Measurements from ENCODE around the gene MTR.

MTR gene

GRCh38 chr1:236774926-236775325 is 20.2 kb upstream of the MTR start:
- Histone ChIP-seq H3K9me3 (no peaks in the 10 kb centered on the region), H3K36me3 (no peaks in the 10 kb centered on the region), H3K27me3 (peaks cover 11% of the 10 kb centered on the region), H3K4me1 (ENCODE audit: control insufficient read depth in 1 of 2, insufficient read depth in 1 of 2, low read depth in 1 of 2, low read length in 1 of 2) (no peaks in the 10 kb centered on the region), H3K27ac (no peak overlapping the region), H3K4me3 (ENCODE audit: low read depth in 1 of 2, low read length in 1 of 2) (no peak overlapping the region)
- TF ChIP-seq CTCF (IDR thresholded peaks at IDR 0.05), result no peak

GRCh38 chr1:236779312-236779711 is 15.8 kb upstream of the MTR start:
- no peak overlapping the region for H3K27ac ChIP-seq
- no peaks in the 10 kb centered on the region for H3K36me3 ChIP-seq
- no peak for TF ChIP-seq CTCF (IDR thresholded peaks at IDR 0.05)
- H3K4me1 ChIP-seq (ENCODE audit: control insufficient read depth in 1 of 2, insufficient read depth in 1 of 2, low read depth in 1 of 2, low read length in 1 of 2), result no peaks in the 10 kb centered on the region
- no peak overlapping the region for H3K4me3 ChIP-seq (ENCODE audit: low read depth in 1 of 2, low read length in 1 of 2)
- no peaks in the 10 kb centered on the region for H3K9me3 ChIP-seq
- H3K27me3 ChIP-seq, result peaks cover 18% of the 10 kb centered on the region

GRCh38 chr1:236785477-236785876 is 9.6 kb upstream of the MTR start:
- Histone ChIP-seq H3K4me3 (ENCODE audit: low read depth in 1 of 2, low read length in 1 of 2) (no peak overlapping the region), H3K27me3 (peaks cover 25% of the 10 kb centered on the region), H3K27ac (no peak overlapping the region), H3K9me3 (no peaks in the 10 kb centered on the region), H3K4me1 (ENCODE audit: control insufficient read depth in 1 of 2, insufficient read depth in 1 of 2, low read depth in 1 of 2, low read length in 1 of 2) (no peaks in the 10 kb centered on the region), H3K36me3 (no peaks in the 10 kb centered on the region)
- TF ChIP-seq CTCF (IDR thresholded peaks at IDR 0.05), result no peak

- TF ChIP-seq CTCF (IDR thresholded peaks at IDR 0.05), result no peak
Observed at GRCh38 chr1:236786453-236786852, 8.6 kb upstream of the MTR start.

GRCh38 chr1:236794585-236795034 is 482 bp upstream of the MTR start:
- H3K4me3 ChIP-seq (ENCODE audit: low read depth in 1 of 2, low read length in 1 of 2), result peak overlapping the region; percentile 84 to 98
- H3K27ac ChIP-seq, result peak overlapping the region; percentile 77
- TF ChIP-seq CTCF (IDR thresholded peaks at IDR 0.05), result no peak

More at GRCh38 chr1:236786453-236786852, 8.6 kb upstream of the MTR start:
- Histone ChIP-seq H3K9me3 (no peaks in the 10 kb centered on the region), H3K4me3 (ENCODE audit: low read depth in 1 of 2, low read length in 1 of 2) (no peak overlapping the region), H3K27me3 (peaks cover 24% of the 10 kb centered on the region), H3K27ac (no peak overlapping the region), H3K36me3 (no peaks in the 10 kb centered on the region), H3K4me1 (ENCODE audit: control insufficient read depth in 1 of 2, insufficient read depth in 1 of 2, low read depth in 1 of 2, low read length in 1 of 2) (no peaks in the 10 kb centered on the region)

More at GRCh38 chr1:236794585-236795034, 482 bp upstream of the MTR start:
- Histone ChIP-seq H3K4me1 (ENCODE audit: control insufficient read depth in 1 of 2, insufficient read depth in 1 of 2, low read depth in 1 of 2, low read length in 1 of 2) (peaks cover 14 to 17% of the 10 kb centered on the region in 2 experiments), H3K9me3 (no peaks in the 10 kb centered on the region), H3K36me3 (no peaks in the 10 kb centered on the region), H3K27me3 (peaks cover 19% of the 10 kb centered on the region)

All from neutrophil (primary cell).